Measurements from ENCODE around the gene SMAP1.

- TF ChIP-seq CTCF (IDR thresholded peaks at IDR 0.05): no peak
- no peak for TF ChIP-seq POLR2A (IDR thresholded peaks at IDR 0.05)
Measured at GRCh38 chr6:70886661-70887060, 219.0 kb downstream of the SMAP1 start.
